ENCODE measurements around the gene MSI2.

Gene MSI2

GRCh38 chr17:57247913-57248312 is 8.4 kb upstream of the MSI2 start:
- no peak for DNase-seq (ENCODE audit: insufficient read length)
- TF ChIP-seq POLR2A (IDR thresholded peaks at IDR 0.05; ENCODE audit: low read depth, low read length) (no peak), TAF1 (IDR thresholded peaks at IDR 0.05; ENCODE audit: borderline replicate concordance, low read depth, low read length) (no peak), POLR2AphosphoS5 (IDR thresholded peaks at IDR 0.05; ENCODE audit: low read depth, low read length) (no peak)

GRCh38 chr17:57249520-57249919 is 6.8 kb upstream of the MSI2 start:
- TF ChIP-seq TAF1 (IDR thresholded peaks at IDR 0.05; ENCODE audit: borderline replicate concordance, low read depth, low read length) (no peak), POLR2A (IDR thresholded peaks at IDR 0.05; ENCODE audit: low read depth, low read length) (no peak), POLR2AphosphoS5 (IDR thresholded peaks at IDR 0.05; ENCODE audit: low read depth, low read length) (no peak)
- DNase-seq (ENCODE audit: insufficient read length) = no peak
- FAIRE-seq = no peak

More at GRCh38 chr17:57247913-57248312, 8.4 kb upstream of the MSI2 start:
- no peak for FAIRE-seq

- FAIRE-seq = no peak
- no peak for DNase-seq (ENCODE audit: insufficient read length)
- no peak for TF ChIP-seq TAF1 (IDR thresholded peaks at IDR 0.05; ENCODE audit: borderline replicate concordance, low read depth, low read length)
- no peak for TF ChIP-seq POLR2AphosphoS5 (IDR thresholded peaks at IDR 0.05; ENCODE audit: low read depth, low read length)
- TF ChIP-seq POLR2A (IDR thresholded peaks at IDR 0.05; ENCODE audit: low read depth, low read length) = no peak
Measured at GRCh38 chr17:57251211-57251787, 5.0 kb upstream of the MSI2 start.

- TF ChIP-seq TAF1 (IDR thresholded peaks at IDR 0.05; ENCODE audit: borderline replicate concordance, low read depth, low read length) (no peak), POLR2AphosphoS5 (IDR thresholded peaks at IDR 0.05; ENCODE audit: low read depth, low read length) (no peak)
- FAIRE-seq = no peak
- DNase-seq (ENCODE audit: insufficient read length) = no peak
Measured at GRCh38 chr17:57253362-57254065, 2.8 kb upstream of the MSI2 start.

- FAIRE-seq (no peak), DNase-seq (ENCODE audit: insufficient read length) (no peak)
- TF ChIP-seq TAF1 (IDR thresholded peaks at IDR 0.05; ENCODE audit: borderline replicate concordance, low read depth, low read length) = no peak
- no peak for TF ChIP-seq POLR2AphosphoS5 (IDR thresholded peaks at IDR 0.05; ENCODE audit: low read depth, low read length)
- no peak for TF ChIP-seq POLR2A (IDR thresholded peaks at IDR 0.05; ENCODE audit: low read depth, low read length)
Measured at GRCh38 chr17:57255182-57255775, 1.0 kb upstream of the MSI2 start.

GRCh38 chr17:57256708-57257112 is 387 bp downstream of the MSI2 start:
- no peak for DNase-seq (ENCODE audit: insufficient read length)
- no peak for FAIRE-seq

GRCh38 chr17:57257195-57257894 is 1.0 kb downstream of the MSI2 start:
- no peak for DNase-seq (ENCODE audit: insufficient read length)
- TF ChIP-seq POLR2AphosphoS5 (IDR thresholded peaks at IDR 0.05; ENCODE audit: low read depth, low read length) (no peak), POLR2A (IDR thresholded peaks at IDR 0.05; ENCODE audit: low read depth, low read length) (no peak)
- FAIRE-seq = no peak

More at GRCh38 chr17:57256708-57257112, 387 bp downstream of the MSI2 start:
- no peak for TF ChIP-seq POLR2AphosphoS5 (IDR thresholded peaks at IDR 0.05; ENCODE audit: low read depth, low read length)
- TF ChIP-seq POLR2A (IDR thresholded peaks at IDR 0.05; ENCODE audit: low read depth, low read length) = no peak
- TF ChIP-seq TAF1 (IDR thresholded peaks at IDR 0.05; ENCODE audit: borderline replicate concordance, low read depth, low read length) = no peak

GRCh38 chr17:57257895-57258851 is 1.9 kb downstream of the MSI2 start:
- no peak for FAIRE-seq
- DNase-seq (ENCODE audit: insufficient read length) = no peak

GRCh38 chr17:57259306-57259705 is 3.0 kb downstream of the MSI2 start:
- FAIRE-seq (no peak), DNase-seq (ENCODE audit: insufficient read length) (no peak)
- TF ChIP-seq POLR2A (IDR thresholded peaks at IDR 0.05; ENCODE audit: low read depth, low read length) (no peak), POLR2AphosphoS5 (IDR thresholded peaks at IDR 0.05; ENCODE audit: low read depth, low read length) (no peak)

More at GRCh38 chr17:57257895-57258851, 1.9 kb downstream of the MSI2 start:
- TF ChIP-seq TAF1 (IDR thresholded peaks at IDR 0.05; ENCODE audit: borderline replicate concordance, low read depth, low read length) (no peak), POLR2AphosphoS5 (IDR thresholded peaks at IDR 0.05; ENCODE audit: low read depth, low read length) (no peak), POLR2A (IDR thresholded peaks at IDR 0.05; ENCODE audit: low read depth, low read length) (no peak)

- TF ChIP-seq TAF1 (IDR thresholded peaks at IDR 0.05; ENCODE audit: borderline replicate concordance, low read depth, low read length) (no peak), POLR2A (IDR thresholded peaks at IDR 0.05; ENCODE audit: low read depth, low read length) (no peak), POLR2AphosphoS5 (IDR thresholded peaks at IDR 0.05; ENCODE audit: low read depth, low read length) (no peak)
- no peak for FAIRE-seq
- no peak for DNase-seq (ENCODE audit: insufficient read length)
Measured at GRCh38 chr17:57259817-57260216, 3.5 kb downstream of the MSI2 start.
